Measurements from ENCODE around the gene TINCR.

GRCh38 chr19:5519076-5519475 is 48.7 kb downstream of the TINCR start:
- TF ChIP-seq SIN3A (IDR thresholded peaks at IDR 0.05; ENCODE audit: borderline replicate concordance, insufficient read depth, low read length) (no peak), REST (IDR thresholded peaks at IDR 0.05; ENCODE audit: insufficient read depth in 1 of 2, low read depth in 2 of 2, low read length in 2 of 2) (no peak), POLR2AphosphoS5 (IDR thresholded peaks at IDR 0.05; ENCODE audit: low read depth, low read length) (no peak), TAF1 (IDR thresholded peaks at IDR 0.05; ENCODE audit: borderline replicate concordance, insufficient read depth, low read length) (no peak)
